AG10803 (cell line): Measurements from ENCODE around the gene POLR2L.

Experiments
- DNase-seq: peaks from one replicate; pipeline ENCODE4 v3.0.0; 2010; ENCODE audit warnings: low read depth
- H3K4me3 ChIP-seq: 2 replicates; pipeline ENCODE4 v1.5.1; 2011; ENCODE audit warnings: mild to moderate bottlenecking, low read length, control low read depth
- TF ChIP-seq, protein P1 (sequence below): conservative IDR thresholded peaks from 2 replicates; pipeline ENCODE4 v1.5.1; 2011; ENCODE audit warnings: mild to moderate bottlenecking, low read length, control low read depth, inconsistent platforms

Gene POLR2L

DNA sequence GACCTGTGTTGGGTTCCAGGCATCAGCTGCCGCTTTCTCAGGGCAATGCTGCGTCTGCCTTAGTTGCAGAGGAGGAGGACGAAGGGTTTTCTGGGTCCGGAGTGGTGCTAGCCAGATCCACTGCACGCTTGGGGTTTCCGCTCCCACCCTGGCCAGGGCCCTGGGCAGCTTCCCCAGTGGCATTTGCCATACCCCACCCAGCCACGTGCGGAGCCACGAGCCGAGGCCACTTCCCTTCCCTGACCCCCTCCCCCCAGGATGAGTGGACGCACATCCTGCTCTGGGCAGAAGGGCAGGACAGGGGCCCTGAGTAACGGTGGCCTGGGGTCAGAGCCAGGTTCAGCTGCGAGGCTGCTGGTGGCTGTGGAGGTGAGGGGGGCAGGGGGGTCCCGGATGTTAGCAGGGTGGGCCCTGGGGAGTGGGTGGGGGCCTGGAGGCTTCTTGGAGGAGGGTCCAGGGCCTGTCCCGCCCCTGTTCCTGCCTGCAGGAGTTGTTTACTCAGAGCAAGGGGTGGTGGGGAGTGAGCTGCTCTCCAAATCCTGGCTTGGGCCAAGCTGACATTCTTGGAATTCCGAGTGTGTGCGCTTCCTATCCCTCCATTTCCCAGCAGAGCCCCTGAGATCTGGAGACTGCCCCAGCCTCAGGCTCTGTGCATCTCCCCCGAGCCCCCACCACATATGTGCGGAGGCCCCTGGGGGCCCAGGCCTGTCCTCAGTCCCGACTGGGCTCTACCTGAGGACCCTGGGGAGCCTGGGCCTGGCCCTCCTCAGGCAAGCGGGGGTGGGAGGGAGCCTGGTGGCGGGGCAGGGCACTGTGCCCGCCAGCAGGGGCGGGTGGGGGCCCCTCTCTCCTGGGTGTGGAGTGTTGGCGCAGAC, 1.7 kb upstream of the POLR2L start:
- DNase-seq = peak; percentile 98
- TF ChIP-seq, protein P1, sequence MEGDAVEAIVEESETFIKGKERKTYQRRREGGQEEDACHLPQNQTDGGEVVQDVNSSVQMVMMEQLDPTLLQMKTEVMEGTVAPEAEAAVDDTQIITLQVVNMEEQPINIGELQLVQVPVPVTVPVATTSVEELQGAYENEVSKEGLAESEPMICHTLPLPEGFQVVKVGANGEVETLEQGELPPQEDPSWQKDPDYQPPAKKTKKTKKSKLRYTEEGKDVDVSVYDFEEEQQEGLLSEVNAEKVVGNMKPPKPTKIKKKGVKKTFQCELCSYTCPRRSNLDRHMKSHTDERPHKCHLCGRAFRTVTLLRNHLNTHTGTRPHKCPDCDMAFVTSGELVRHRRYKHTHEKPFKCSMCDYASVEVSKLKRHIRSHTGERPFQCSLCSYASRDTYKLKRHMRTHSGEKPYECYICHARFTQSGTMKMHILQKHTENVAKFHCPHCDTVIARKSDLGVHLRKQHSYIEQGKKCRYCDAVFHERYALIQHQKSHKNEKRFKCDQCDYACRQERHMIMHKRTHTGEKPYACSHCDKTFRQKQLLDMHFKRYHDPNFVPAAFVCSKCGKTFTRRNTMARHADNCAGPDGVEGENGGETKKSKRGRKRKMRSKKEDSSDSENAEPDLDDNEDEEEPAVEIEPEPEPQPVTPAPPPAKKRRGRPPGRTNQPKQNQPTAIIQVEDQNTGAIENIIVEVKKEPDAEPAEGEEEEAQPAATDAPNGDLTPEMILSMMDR = no peak
- peak overlapping the region; percentile 94 for H3K4me3 ChIP-seq

DNA sequence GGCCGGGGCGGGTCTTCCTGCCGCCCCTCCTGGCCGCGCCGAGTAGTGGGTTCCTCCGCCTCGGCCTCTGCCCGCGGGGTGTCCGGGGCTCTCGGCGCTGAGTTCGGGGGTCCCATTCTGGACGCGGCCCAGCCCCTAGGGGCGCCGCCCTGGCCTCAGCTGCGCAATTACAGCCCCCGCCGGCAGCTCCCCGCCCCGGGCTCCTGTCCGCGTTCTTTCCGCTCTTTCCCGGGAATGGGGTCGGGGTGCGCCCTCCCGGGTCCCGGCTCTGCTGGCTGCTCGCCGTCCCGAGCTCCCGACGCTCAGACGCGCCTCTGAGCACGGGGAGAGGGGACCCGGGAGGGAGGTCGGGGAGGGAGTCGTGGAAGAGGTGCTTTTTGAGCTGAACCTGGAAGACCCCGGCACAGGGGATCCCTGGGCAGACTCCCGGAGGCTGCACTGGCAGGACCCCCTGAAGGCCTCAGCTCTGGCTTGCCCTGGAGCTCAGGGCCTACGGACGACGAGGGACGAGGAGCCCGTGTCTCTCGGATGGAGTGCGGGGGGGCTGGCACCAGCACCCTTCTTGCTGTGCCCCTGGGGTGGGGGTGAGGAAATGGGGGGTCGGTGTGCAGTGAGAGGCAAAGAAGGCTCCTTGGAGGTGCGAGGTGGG, 881 bp upstream of the POLR2L start:
- TF ChIP-seq, protein P1 = no peak

DNA sequence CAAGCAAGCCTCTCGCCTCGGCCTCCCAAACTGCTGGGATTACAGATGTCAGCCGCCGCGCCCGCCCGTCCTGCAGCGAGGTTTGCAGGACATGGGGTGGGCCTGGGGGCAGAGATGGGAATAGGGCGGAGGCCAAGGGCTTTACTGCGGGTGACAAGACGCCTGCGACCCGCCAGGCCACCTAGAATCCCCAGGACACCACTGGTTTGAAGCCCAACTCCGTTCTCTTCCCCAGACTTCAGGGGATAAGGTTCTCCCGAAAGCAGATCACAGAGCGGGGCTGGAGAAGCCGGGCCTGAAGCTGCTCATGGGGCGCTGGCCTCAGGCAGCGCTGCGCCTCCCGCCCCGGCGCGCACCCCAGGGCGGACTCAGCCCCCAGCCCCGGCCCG, 354 bp downstream of the POLR2L start:
- TF ChIP-seq, protein P1 = no peak
- DNase-seq = no peak
- H3K4me3 ChIP-seq = peak overlapping the region; percentile 94

More for the DNA sequence above, 881 bp upstream of the POLR2L start:
- peak overlapping the region; percentile 94 for H3K4me3 ChIP-seq
- no peak for DNase-seq

DNA sequence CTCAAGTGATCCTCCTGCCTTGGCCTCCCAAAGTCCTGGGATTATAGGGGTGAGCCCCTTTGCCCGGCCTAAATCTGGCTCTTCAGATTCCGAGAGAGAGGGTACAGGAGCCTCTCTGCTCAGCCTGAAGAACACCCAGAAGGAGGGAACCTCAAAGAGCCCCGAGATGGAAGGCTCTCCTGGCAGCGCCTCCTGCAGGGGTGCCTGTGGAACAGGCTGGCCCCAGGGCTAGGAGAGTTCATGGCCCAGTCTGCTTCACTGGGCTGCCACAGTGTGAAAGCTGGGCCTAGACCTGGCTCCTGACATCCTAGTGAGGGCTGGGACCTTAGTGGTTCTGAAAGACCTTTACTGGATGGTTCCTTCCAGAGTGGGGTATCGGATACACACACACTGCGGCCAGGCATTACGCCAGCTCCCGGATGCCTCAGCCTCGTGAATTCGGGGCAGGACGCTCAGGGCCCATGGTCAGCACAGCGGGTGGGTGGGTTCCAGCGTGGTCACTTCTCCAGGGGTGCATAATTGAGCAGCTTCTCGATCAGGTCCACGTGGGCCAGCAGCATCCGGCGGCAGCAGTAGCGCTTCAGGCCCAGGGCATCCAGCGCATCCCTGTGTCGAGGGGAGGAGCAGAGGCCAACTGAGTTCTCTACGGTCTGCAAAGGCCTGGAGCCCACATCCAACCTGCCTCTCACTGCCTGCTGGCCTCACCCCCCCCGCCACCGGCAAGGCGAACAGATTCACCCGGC, 2.3 kb downstream of the POLR2L start:
- DNase-seq = no peak
- peak overlapping the region; percentile 94 for H3K4me3 ChIP-seq
- TF ChIP-seq, protein P1 = peak; percentile 40

DNA sequence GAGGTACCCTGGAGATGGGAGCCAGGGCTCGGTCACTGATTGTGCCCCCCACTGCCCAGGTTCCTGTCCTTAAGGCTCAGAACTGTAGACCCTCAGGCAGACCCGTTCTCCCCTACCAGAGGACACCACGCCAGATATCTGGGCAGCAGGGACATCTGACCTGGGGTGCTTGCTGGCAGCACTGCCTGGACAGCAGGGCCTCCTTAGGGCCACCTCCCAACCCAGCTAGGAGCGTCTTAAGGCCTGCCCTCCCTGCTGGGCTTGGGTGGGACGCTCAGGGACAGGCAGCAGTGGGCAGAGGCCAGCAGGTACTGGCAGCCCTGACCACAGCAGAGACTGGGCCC, 3.1 kb downstream of the POLR2L start:
- no peak overlapping the region for H3K4me3 ChIP-seq
- DNase-seq = no peak
- TF ChIP-seq, protein P1 = no peak

DNA sequence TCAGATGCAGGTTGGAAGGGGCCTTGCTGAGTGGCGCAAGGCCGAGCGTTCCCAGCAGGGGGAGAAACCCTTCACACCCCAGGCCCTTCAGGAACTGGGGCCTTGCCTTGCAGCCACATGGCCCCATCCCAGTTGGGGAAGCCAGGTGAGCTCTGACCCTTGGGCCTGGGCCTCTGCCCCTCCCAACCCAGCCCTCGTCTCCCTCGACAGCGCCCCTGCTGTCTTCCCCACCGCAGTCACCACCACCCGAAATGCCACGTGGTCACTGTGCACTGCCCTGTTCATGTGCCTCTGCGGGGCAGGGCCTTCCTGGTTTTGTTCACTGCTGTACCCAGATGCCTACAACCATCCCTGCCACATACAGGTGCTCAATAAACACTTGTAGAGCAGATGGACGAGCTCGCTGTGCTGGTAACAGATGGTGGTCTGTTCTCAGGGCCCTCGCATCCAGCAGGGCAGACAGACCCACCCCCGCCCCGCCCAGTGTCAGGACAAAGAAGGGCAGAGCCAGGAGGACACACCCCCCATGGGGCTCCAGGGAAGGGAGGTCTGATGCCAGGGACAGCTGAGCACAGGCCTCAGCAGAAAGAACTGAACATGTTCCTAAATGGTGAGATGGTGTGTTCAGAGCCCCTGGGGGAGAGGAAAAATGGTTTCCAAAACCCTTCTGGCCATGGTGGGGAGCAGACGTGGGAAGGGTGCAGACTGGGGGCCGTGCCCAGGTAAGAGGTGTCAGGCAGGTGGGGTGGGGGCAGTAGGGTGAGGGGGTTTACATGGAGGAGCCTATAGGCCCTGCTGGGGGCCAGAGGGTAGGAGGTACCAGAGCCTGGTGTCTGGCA, 3.7 kb downstream of the POLR2L start:
- peak; percentile 41 for DNase-seq
- H3K4me3 ChIP-seq = no peak overlapping the region
- TF ChIP-seq, protein P1 = peak; percentile 34
